Anterior cingulate cortex (tissue), 58 donors: ENCODE measurements around the gene SND1.

Experiments used
- DNase-seq, 58 donors: peaks; one replicate each; lab custom pipeline; 2025; lab: John Stamatoyannopoulos, UW

The SND1 gene

DNA sequence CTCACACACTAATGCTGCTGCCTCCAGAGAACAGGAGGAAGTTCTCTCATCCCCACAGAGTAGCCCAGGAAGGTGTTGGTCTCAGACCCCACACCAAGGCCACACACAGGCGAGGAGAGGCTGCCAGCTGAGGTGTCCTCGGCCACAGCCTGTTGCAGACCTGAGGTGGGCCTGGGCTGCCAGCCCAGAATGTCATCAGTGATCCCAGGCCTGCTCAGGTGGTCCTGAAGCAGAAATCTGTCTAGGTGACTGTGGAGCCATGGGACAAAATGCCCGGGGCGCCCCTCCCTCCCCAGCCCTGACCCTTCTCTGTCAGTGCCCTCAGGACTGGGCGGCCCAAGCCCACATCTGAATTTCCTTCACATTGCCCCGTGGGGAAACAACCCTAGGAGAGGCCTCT lies 422.7 kb downstream of the SND1 start:
- DNase-seq: no peak

DNA sequence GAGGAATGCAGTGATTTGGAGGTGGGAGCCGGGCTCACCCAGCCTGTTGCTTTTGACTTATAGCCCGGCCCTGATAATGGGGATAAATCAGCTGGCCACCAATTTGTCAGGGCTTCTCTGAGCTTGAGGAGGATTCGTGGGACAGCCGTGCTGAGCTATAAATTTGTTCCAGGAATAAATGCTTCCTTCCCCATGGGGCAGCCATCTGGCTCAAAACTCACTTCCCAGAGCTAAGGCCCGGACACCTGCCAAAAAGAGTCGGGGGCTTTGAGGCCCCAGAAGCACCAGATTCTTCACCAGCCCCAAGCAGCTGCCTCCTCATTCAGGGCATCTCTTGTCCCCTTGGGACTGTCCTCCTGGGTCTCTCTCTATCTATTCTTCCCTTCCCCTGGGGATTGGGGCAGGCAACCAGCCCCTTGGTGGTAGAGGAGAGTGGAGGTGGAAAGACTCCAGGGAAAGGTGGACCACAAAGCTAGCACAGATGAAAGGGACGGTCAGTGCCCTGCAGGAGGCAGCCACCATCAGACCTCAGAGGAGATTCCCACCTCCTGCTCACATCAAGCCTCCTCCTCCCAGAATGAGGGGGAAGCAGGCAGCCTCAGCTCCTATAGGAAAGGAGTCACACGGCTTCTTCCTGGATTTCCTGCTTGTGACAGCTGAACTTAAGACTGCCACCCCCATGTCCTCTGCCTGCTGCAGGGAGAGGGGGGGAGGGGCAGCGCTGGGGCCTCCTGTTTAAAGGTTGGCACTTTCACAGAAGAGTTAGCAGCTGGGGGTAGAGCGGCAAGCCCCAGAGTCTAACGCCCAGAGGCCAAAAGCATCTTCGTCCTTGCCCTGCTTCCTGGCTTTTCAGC lies 423.5 kb downstream of the SND1 start:
- peak in 14 of 58 donors; percentile 17 to 58 (median 32) for DNase-seq

- peak in 17 of 58 donors; percentile 13 to 58 (median 39) for DNase-seq
Observed at GRCh38 chr7:128076196-128076795, 424.3 kb downstream of the SND1 start.

DNA sequence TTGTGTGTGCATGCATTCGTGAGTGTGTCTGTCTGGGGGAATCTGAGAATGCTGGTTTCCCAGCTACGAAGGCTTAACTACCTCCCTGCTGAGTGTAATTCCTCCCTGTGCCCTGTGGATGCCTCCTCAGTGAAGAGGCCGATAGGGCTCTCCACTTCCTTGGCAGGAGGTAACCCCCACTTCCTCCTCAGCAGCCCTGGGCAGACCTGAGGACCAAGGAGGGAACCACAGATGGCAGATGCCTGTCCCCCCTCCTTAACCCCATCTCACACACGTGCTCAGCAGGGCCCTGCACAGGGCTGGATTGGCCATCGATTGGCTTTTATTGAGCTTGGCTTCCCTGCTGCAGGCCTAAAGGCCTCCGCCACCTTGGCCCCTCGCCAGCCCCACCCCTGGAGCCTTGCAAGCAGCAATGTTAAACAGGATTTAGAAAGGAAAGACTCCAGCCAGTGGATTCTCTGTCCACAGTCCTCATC lies 424.8 kb downstream of the SND1 start:
- peak in 8 of 58 donors; percentile 13 to 32 (median 16) for DNase-seq

DNA sequence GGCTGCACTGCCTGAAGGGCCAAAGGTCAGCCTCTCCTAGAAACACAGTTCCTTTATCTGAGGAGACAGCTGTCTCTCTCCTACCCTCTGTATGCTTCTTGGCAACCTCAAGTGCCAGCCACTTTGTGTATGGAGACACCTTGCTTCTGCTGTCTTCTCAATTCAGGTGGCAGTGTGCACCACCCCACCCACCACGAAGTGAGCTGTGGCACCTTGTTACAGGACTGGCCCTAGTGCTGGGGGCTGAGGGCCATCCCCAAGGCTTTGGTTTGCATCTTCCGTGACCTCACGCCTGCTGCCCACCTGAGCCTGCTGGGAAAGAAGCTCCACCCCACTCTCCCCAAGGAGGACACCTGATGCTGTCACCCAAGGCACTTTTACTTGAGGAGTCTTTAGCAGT lies 426.3 kb downstream of the SND1 start:
- no peak for DNase-seq

- DNase-seq: no peak
Observed at GRCh38 chr7:128080169-128080568, 428.2 kb downstream of the SND1 start.

GRCh38 chr7:128081351-128081750 lies 429.4 kb downstream of the SND1 start:
- DNase-seq: no peak

GRCh38 chr7:128081808-128082207 lies 429.8 kb downstream of the SND1 start:
- no peak for DNase-seq

DNA sequence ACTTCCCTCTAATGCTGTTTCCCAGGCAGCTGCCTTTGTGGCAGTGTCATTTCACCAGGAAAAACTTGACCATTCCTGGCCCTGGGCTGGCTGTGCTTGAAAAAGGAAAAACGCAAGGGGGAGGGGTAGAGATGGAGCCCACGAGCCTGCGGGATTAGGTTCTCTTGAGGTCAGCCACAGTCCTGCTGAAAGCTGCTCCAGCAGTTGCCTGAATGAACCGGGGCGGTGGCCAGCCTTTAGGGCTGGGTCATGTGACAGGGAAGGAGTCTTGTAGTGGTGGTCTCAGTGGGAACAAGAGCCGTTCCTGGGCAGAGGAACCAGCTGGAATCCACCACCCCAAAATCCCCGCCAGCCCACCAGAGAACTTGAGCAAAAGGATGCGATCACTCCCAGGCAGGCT lies 430.4 kb downstream of the SND1 start:
- DNase-seq: peak in 3 of 58 donors; percentile 9 to 16 (median 10)

DNA sequence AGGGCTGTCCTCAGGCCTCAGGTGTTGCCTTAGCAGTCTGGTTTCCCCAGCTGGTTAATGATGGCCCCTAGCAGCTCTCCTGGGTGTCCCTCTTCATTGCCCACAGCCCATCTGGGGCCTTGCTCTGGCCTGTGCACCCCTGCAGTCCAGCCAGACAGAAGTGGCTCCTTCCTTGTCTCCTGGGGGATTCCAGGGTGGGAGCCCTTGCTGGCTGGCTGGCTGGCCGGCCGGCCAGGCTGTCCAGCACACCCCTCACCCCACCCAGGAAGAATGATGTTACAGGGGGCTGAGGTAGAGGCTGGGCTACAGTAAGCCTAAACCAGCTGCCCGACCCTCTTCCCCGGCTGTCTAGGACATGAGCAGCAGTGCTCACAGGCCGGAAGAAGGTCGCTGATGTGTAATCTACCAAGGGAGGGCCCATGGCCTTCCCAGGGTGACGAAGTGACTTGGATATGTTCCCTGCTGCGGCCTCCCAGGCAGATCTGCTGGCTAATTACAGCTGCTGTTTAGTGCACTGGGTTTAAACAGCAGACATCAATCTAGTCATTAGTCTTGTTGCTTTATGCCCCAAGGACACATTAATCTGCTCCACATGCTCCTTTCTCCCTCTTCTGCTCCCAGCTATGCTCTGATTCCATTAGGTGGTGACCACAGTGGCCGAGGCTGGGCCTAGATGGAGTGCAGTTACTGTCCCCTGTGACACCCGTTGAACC lies 433.1 kb downstream of the SND1 start:
- DNase-seq: no peak

- no peak for DNase-seq
Observed at GRCh38 chr7:128090492-128090891, 438.5 kb downstream of the SND1 start.

- peak in 2 of 58 donors; percentile 22 for DNase-seq
Observed at GRCh38 chr7:128091106-128091505, 439.1 kb downstream of the SND1 start.

GRCh38 chr7:128092221-128092620 lies 440.2 kb downstream of the SND1 start:
- DNase-seq: peak in 1 of 58 donors; percentile 19

DNA sequence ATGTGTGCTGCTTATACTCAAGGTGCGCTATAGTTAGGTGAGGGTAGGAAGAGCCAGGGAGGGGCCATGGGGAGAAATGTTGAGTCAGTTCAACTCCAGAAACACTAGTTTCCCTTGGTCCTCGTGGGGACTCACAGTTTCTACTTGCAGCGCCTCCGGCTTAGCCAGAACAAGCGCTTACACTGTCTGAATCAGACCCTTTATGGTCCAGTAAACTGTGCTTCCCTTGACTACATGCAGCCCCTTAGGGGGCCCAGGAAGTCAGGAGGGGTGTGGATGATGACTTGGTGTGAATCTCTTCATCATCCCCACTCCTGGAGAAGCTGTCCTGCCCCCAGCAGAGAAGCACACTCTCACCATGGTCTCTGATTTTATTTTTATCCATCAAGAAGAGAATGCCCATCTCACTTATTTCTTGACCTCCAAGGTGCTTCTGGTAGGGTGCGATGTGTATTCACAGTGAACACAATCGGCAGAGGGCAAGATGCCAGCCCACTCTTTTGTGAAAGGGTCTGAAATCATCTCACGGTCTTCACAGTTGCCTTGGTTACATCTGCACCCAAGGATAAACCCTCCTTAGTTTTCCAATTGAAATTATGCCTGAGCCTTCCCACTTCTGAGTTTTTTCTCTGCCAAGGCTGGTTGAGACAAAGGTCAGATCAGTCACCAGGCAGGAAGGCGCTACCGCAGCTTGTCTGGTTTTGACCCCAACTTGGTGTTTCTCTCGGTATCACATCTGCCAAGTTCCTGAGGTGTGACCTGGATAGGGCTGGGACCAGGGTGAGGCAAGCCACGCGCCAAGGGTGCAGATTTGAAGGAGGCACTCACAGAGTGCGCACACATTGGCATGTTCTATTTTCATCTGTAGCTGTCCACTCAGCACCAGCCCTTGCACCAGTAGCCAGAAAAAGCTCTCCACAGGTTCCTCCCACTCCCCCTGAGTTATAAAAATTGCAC lies 441.9 kb downstream of the SND1 start:
- peak in 15 of 58 donors; percentile 16 to 72 (median 31) for DNase-seq

DNA sequence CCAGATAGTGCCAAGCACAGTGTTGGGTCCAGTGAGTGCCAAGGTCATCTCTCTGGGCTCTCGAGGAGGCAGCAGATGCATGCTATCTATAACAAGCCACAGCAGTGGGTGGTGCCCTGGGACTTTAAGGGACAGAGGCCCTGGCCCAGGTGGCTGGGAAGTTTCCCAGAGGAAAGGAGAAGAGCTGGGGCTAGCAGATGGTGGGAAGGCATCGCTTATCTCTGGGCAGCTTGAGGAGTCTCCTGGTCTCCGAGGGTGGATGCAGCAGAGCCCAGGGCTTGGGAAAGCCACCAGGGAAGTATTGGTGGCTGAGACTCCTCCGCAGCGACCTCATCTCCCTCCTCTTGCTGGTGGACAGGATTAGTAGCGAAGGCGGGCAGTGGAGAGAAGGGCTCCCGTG lies 442.7 kb downstream of the SND1 start:
- DNase-seq: no peak

DNA sequence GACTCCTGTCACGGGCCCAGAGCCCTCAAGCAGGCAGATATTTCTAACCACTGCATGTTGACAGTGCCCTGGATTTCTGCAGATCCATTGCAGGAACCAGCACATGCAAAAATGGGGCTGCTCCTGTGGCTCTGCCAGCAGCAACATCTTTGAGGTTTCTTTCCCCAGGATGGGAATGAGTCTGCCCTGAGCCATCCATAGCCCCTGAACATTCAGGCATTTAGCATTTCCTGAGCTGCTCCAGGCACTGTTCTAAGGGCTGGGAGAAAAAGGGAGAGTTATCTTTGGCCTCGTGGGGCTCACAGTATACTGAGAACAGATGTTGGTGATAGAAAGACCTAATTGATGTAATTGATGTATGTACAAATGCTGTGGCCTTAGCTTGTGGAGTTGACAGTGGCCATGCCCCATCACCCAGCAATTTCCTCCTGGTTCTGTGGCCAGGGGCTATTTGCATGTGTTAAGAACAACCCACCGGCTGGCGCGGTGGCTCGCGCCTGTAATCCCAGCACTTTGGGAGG lies 445.3 kb downstream of the SND1 start:
- DNase-seq: no peak

- no peak for DNase-seq
Observed at GRCh38 chr7:128098629-128099028, 446.6 kb downstream of the SND1 start.

DNA sequence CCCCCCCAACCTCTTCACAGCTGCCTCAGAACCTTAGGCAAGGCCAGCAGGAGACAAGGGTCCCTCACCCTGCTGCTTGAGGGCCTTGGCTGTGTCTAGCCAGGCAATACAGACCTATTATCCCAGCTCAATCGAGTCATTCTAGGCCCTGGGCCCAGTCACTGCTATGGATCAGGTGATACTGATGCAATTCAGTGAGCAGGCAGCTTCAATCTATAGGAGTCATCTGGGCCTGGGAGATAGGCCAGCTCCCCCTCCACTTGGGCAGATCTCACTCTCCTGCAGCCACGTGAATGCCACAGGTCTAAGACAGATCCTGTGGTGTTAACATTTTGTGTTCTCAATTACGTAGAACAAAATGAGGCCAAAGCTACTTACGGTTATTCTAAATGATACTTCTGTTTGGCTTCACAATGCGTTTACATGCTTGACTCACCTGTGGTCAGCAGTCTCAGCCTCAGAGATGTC lies 447.2 kb downstream of the SND1 start:
- DNase-seq: no peak

DNA sequence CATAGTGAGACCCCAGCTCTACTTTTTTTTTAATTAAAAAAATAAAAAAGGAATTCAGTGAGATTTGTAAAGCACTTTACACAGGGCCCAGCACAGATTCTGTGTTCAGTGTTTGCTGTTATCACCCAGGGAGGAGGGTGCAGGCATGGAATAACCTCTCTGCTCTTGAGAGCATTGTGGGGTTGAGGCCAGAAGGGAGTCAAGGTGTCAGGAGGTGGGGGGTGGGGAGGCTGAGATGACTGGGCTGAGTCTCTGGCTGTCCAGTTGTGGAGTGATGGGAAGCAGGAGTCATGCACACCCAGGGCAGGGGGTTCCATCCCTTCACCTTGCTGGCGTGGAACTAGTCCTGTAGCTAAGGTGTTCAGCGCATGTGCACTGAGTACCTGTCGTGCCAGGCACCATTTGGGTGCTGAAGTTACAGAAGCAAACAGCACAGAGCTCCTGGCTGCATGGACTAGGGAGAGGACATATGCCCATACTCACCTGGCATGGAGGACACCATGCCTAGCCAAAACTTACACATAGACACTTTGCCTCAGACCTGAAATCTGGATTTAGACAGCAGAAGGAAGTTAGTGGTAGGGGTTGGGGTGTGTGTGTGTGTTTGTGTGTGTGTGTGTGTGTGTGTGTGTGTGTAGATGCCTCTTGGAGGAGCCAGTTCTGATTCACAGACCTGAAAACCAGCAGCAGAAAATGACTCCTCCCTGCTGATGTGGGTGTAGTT lies 448.4 kb downstream of the SND1 start:
- DNase-seq: no peak
